ENCODE results near the gene IL16. TPM values are rescaled to one million over a fixed set of nuclear protein-coding genes. Genes with fewer than 3 reads are reported as not detected.

IL16 gene
- polyA plus RNA-seq, 1 experiment: 0.01 TPM

GRCh38 chr15:81289910-81290309 lies 93.2 kb downstream of the IL16 start:
- POLR2A ChIA-PET: no interaction called here
- no peaks in the 10 kb centered on the region for H3K36me3 ChIP-seq (ENCODE audit: control insufficient read depth, insufficient read depth, low read length)
- CTCF ChIA-PET: interaction anchor here (0.9 to 2.0 kb wide), 4 partner anchors 10 to 120 kb away, joined by 3 to 15 read pairs (median 6); no protein-coding TSS in a partner anchor
- TF ChIP-seq, protein P1, sequence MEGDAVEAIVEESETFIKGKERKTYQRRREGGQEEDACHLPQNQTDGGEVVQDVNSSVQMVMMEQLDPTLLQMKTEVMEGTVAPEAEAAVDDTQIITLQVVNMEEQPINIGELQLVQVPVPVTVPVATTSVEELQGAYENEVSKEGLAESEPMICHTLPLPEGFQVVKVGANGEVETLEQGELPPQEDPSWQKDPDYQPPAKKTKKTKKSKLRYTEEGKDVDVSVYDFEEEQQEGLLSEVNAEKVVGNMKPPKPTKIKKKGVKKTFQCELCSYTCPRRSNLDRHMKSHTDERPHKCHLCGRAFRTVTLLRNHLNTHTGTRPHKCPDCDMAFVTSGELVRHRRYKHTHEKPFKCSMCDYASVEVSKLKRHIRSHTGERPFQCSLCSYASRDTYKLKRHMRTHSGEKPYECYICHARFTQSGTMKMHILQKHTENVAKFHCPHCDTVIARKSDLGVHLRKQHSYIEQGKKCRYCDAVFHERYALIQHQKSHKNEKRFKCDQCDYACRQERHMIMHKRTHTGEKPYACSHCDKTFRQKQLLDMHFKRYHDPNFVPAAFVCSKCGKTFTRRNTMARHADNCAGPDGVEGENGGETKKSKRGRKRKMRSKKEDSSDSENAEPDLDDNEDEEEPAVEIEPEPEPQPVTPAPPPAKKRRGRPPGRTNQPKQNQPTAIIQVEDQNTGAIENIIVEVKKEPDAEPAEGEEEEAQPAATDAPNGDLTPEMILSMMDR (IDR thresholded peaks at IDR 0.05; ENCODE audit: insufficient read depth, low read depth, low read length): no peak
- no peaks in the 10 kb centered on the region; the same call in 1 of the 2 replicates for H3K27me3 ChIP-seq (ENCODE audit: control insufficient read depth, insufficient read depth, low read length)
- DNase-seq (ENCODE audit: low read depth): no peak
- H3K4me3 ChIP-seq (ENCODE audit: low read depth, low read length): no peak overlapping the region

- TF ChIP-seq, protein P1 (IDR thresholded peaks at IDR 0.05; ENCODE audit: insufficient read depth, low read depth, low read length): no peak
- H3K4me3 ChIP-seq (ENCODE audit: low read depth, low read length): no peak overlapping the region
- POLR2A ChIA-PET: interaction anchor here (0.7 kb wide), 1 partner anchor 1440 kb away, joined by 4 read pairs; no protein-coding TSS in a partner anchor
- no peak for DNase-seq (ENCODE audit: low read depth)
- no peaks in the 10 kb centered on the region for H3K36me3 ChIP-seq (ENCODE audit: control insufficient read depth, insufficient read depth, low read length)
- CTCF ChIA-PET: interaction anchor here (0.6 to 2.0 kb wide), 4 partner anchors 12 to 35 kb away, joined by 3 to 15 read pairs (median 7); no protein-coding TSS in a partner anchor
- H3K27me3 ChIP-seq (ENCODE audit: control insufficient read depth, insufficient read depth, low read length): no peaks in the 10 kb centered on the region; the same call in 1 of the 2 replicates
Observed at GRCh38 chr15:81291916-81292522, 95.3 kb downstream of the IL16 start.

DNA sequence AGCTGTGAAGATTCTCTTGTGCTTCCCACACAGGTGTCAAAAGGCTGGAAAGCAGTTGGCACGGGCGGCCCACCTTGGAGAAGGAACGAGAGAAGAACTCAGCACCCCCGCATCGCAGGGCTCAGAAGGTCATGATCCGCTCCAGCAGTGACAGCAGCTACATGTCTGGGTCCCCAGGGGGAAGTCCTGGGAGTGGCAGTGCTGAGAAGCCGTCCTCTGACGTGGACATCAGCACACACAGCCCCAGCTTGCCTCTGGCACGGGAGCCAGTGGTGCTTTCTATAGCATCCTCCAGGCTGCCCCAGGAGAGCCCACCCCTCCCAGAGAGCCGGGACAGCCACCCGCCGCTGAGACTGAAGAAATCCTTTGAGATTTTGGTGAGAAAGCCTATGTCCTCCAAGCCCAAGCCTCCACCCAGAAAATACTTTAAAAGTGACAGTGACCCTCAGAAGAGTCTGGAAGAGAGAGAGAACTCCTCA lies 95.9 kb downstream of the IL16 start:
- Histone ChIP-seq H3K36me3 (ENCODE audit: control insufficient read depth, insufficient read depth, low read length) (no peaks in the 10 kb centered on the region), H3K27me3 (ENCODE audit: control insufficient read depth, insufficient read depth, low read length) (no peaks in the 10 kb centered on the region; the same call in 1 of the 2 replicates), H3K4me3 (ENCODE audit: low read depth, low read length) (no peak overlapping the region)
- no peak for DNase-seq (ENCODE audit: low read depth)
- ChIA-PET POLR2A (no interaction called here), CTCF (interaction anchor here (0.6 to 1.4 kb wide), 2 partner anchors 17 to 35 kb away, joined by 3 to 10 read pairs; no protein-coding TSS in a partner anchor)
- TF ChIP-seq, protein P1 (IDR thresholded peaks at IDR 0.05; ENCODE audit: insufficient read depth, low read depth, low read length): no peak

DNA sequence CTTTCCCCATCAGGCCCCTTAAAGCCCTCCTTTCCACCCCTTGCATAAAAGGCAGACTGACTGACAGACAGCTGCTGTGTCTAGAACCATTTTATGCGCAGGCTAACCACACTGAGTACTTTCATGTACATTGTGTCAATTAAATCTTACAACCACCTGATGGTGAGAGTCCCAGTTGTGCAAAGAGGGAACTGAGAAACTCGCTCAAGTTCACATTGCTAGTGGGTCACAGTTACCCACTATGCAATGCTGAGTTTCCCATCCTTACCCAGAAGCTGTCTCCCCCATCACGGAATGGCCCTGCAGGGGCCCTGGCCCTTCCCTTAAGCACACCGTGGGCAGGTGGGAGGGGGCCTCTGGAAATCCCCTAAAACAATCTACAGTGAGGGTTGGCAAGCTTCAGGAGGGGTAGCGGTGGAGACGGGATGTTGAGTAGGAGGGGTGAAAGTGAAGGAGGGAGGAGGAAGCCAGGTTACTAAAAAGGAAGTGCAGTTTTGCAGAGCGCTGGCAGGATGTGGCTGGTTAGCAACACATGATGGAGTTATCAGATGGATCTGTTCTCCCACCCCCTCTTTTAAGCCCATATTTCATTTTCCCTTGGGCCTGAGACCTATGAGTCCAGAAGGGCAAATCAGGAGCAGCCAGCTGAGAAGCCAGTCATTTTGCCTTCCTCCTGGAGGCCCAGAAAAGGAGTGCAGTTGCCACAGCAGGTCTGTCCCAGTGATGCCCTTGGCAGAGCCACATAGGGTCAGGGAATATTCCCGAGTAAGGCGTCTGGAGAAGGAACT lies 97.2 kb downstream of the IL16 start:
- DNase-seq (ENCODE audit: low read depth): no peak
- no peaks in the 10 kb centered on the region for H3K36me3 ChIP-seq (ENCODE audit: control insufficient read depth, insufficient read depth, low read length)
- CTCF ChIA-PET: interaction anchor here (0.6 to 3.8 kb wide), 7 partner anchors 10 to 106 kb away, joined by 3 to 18 read pairs (median 3); no protein-coding TSS in a partner anchor
- POLR2A ChIA-PET: interaction anchor here (0.5 kb wide), 1 partner anchor 11 kb away, joined by 3 read pairs; no protein-coding TSS in a partner anchor
- TF ChIP-seq, protein P1 (IDR thresholded peaks at IDR 0.05; ENCODE audit: insufficient read depth, low read depth, low read length): no peak
- H3K4me3 ChIP-seq (ENCODE audit: low read depth, low read length): no peak overlapping the region
- H3K27me3 ChIP-seq (ENCODE audit: control insufficient read depth, insufficient read depth, low read length): no peaks in the 10 kb centered on the region; the same call in 1 of the 2 replicates

DNA sequence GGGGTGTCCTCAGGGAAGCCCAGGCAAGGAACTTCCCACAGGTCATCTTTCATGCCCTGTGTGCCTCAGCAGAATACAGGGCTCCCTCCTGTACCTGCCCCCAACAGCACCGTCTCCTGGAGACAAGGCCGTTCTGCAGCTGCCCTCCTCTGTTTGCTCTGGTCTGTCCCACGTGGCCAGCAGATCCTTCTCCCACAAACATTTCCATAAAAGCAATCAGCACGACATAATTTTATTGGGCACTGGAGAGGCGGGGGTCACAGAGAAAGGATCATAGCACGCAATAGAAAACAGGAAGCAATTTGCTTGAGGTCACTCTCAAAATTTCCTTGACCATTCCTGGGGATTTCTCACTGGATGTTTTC lies 97.8 kb downstream of the IL16 start:
- POLR2A ChIA-PET: no interaction called here
- TF ChIP-seq, protein P1 (IDR thresholded peaks at IDR 0.05; ENCODE audit: insufficient read depth, low read depth, low read length): peak; percentile 22; the same call in 1 of the 2 replicates
- no peak for DNase-seq (ENCODE audit: low read depth)
- CTCF ChIA-PET: interaction anchor here (1.1 to 3.8 kb wide), 5 partner anchors 9 to 105 kb away, joined by 3 to 18 read pairs (median 3); no protein-coding TSS in a partner anchor
- Histone ChIP-seq H3K36me3 (ENCODE audit: control insufficient read depth, insufficient read depth, low read length) (no peaks in the 10 kb centered on the region), H3K4me3 (ENCODE audit: low read depth, low read length) (no peak overlapping the region), H3K27me3 (ENCODE audit: control insufficient read depth, insufficient read depth, low read length) (no peaks in the 10 kb centered on the region; the same call in none of the 2 replicates)
